OCI-LY3 (cell line): ENCODE results near the gene GNG2.

ENCODE experiments used
- H2AFZ ChIP-seq: fragments of 200-600, 300-600 bp; shearing (Covaris generic); 2 replicates; pipeline ENCODE4 v1.6.0; 2014; ENCODE audit warnings: antibody characterized with exemption, low read depth, low read length
- H3K27ac ChIP-seq: fragments of 200-600, 300-600 bp; sonication (generic); 2 replicates; pipeline ENCODE4 v1.5.1; 2014; ENCODE audit warnings: mild to moderate bottlenecking, low read length, moderate library complexity, mixed read lengths
- H3K27me3 ChIP-seq: fragments of 200-600, 300-600 bp; sonication (generic); 2 replicates; pipeline ENCODE4 v1.6.1; 2014; ENCODE audit warnings: low read depth, low read length, mixed read lengths
- H3K36me3 ChIP-seq: fragments of 200-600, 300-600 bp; sonication (generic); replicated peaks from 2 replicates; pipeline ENCODE3; 2014; ENCODE audit warnings: low read depth, low read length, mixed read lengths
- H3K4me1 ChIP-seq: fragments of 300-600, 200-600 bp; sonication (generic); 2 replicates; pipeline ENCODE4 v1.6.1; 2014; ENCODE audit warnings: low read length, mixed read lengths
- H3K4me2 ChIP-seq: fragments of 200-600, 300-600 bp; sonication (generic); 2 replicates; pipeline ENCODE4 v1.6.1; 2014; ENCODE audit warnings: low read length, mixed read lengths
- H3K4me3 ChIP-seq: fragments of 300-600, 200-600 bp; sonication (generic); 2 replicates; pipeline ENCODE4 v1.5.1; 2014; ENCODE audit warnings: antibody characterized with exemption, mild to moderate bottlenecking, low read length, moderate library complexity
- H3K79me2 ChIP-seq: fragments of 300-600, 200-600 bp; shearing (Covaris generic); 2 replicates; pipeline ENCODE4 v1.6.1; 2014; ENCODE audit warnings: mild to moderate bottlenecking, low read length, mixed read lengths
- H3K9ac ChIP-seq: fragments of 300-600, 200-600 bp; shearing (Covaris generic); 2 replicates; pipeline ENCODE4 v1.6.0; 2014; ENCODE audit warnings: mild to moderate bottlenecking, low read length, moderate library complexity
- H3K9me3 ChIP-seq: fragments of 200-600, 300-600 bp; shearing (Covaris generic); 2 replicates; pipeline ENCODE4 v1.6.1; 2014; ENCODE audit warnings: low read length, mixed read lengths; ENCODE audit not compliant: insufficient read depth
- H4K20me1 ChIP-seq: fragments of 200-600, 300-600 bp; sonication (generic); 2 replicates; pipeline ENCODE4 v1.6.1; 2016; ENCODE audit warnings: low read length, mixed read lengths; ENCODE audit not compliant: insufficient read depth
- EZH2phosphoT487 ChIP-seq: fragments of 200-600 bp; shearing (Covaris generic); IDR thresholded peaks from 2 replicates; pipeline ENCODE4 v1.6.1; 2018; ENCODE audit warnings: antibody characterized with exemption, mixed run types, low read depth
- TF ChIP-seq, protein P1 (sequence below): fragments of 200-600, 300-600 bp; sonication (generic); IDR thresholded peaks from 2 replicates; pipeline ENCODE4 v1.5.1; 2014; ENCODE audit warnings: antibody characterized with exemption, low read length, low read depth

GNG2 gene

GRCh38 chr14:51860825-51861499 is 550 bp downstream of the GNG2 start:
- Histone ChIP-seq H3K9ac (peak overlapping the region; percentile 89), H3K4me3 (peak overlapping the region; percentile 89), H4K20me1 (0 out of 2 replicates have a peak, but pooled peaks cover 8% of the 10 kb centered on the region), H3K4me2 (peak overlapping the region; percentile 95), H3K4me1 (peaks cover 52% of the 10 kb centered on the region), H3K27me3 (no peaks in the 10 kb centered on the region), H2AFZ (peak overlapping the region; percentile 39; the same call in 1 of the 2 replicates), H3K9me3 (no peaks in the 10 kb centered on the region; the same call in 1 of the 2 replicates), H3K36me3 (no peaks in the 10 kb centered on the region), H3K27ac (peak overlapping the region; percentile 65), H3K79me2 (peaks cover 52% of the 10 kb centered on the region)
- no peak for TF ChIP-seq EZH2phosphoT487
- TF ChIP-seq, protein P1, sequence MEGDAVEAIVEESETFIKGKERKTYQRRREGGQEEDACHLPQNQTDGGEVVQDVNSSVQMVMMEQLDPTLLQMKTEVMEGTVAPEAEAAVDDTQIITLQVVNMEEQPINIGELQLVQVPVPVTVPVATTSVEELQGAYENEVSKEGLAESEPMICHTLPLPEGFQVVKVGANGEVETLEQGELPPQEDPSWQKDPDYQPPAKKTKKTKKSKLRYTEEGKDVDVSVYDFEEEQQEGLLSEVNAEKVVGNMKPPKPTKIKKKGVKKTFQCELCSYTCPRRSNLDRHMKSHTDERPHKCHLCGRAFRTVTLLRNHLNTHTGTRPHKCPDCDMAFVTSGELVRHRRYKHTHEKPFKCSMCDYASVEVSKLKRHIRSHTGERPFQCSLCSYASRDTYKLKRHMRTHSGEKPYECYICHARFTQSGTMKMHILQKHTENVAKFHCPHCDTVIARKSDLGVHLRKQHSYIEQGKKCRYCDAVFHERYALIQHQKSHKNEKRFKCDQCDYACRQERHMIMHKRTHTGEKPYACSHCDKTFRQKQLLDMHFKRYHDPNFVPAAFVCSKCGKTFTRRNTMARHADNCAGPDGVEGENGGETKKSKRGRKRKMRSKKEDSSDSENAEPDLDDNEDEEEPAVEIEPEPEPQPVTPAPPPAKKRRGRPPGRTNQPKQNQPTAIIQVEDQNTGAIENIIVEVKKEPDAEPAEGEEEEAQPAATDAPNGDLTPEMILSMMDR, result 0 out of 2 replicates have a peak, but pooled peaks have one; percentile 8

- Histone ChIP-seq H3K9me3 (no peaks in the 10 kb centered on the region), H3K27me3 (no peaks in the 10 kb centered on the region), H4K20me1 (0 out of 2 replicates have a peak, but pooled peaks cover 13% of the 10 kb centered on the region), H3K27ac (peak overlapping the region; percentile 65), H2AFZ (no peak overlapping the region), H3K36me3 (peaks cover 4% of the 10 kb centered on the region), H3K4me2 (peak overlapping the region; percentile 95), H3K9ac (peak overlapping the region; percentile 89), H3K79me2 (peaks cover 65% of the 10 kb centered on the region), H3K4me3 (peak overlapping the region; percentile 89), H3K4me1 (peaks cover 65% of the 10 kb centered on the region)
- TF ChIP-seq EZH2phosphoT487, result no peak
- TF ChIP-seq, protein P1, result no peak
These were observed 1.9 kb downstream of the GNG2 start for GRCh38 chr14:51862176-51862796.

DNA sequence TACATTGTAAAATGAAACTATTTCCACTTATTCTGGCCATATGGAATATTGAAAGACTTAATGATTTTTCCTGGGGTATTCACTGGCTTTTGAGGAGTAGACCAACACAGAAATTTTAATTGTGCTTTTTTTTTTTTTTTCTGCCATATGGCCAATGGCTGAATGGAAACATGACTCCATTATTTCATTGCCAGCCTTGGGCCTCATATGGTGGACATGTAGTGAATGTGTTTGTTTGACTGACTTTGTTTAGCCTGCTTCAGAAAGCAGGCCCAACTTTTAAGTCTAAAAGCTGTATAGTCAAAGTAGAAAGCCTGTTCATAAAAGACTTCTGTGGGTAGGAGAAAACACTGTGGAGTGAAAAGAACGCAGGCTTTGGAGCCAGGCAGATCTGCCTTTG is 2.4 kb downstream of the GNG2 start:
- TF ChIP-seq, protein P1, result no peak
- no peak for TF ChIP-seq EZH2phosphoT487
- peak overlapping the region; percentile 89 for H3K4me3 ChIP-seq
- H3K4me2 ChIP-seq, result peak overlapping the region; percentile 95
- H3K27ac ChIP-seq, result peak overlapping the region; percentile 65
- H3K4me1 ChIP-seq, result peaks cover 71% of the 10 kb centered on the region
- 0 out of 2 replicates have a peak, but pooled peaks cover 14% of the 10 kb centered on the region for H4K20me1 ChIP-seq
- H3K79me2 ChIP-seq, result peaks cover 71% of the 10 kb centered on the region
- peaks cover 4% of the 10 kb centered on the region for H3K36me3 ChIP-seq
- H2AFZ ChIP-seq, result no peak overlapping the region
- H3K9me3 ChIP-seq, result no peaks in the 10 kb centered on the region
- no peaks in the 10 kb centered on the region for H3K27me3 ChIP-seq
- H3K9ac ChIP-seq, result peak overlapping the region; percentile 89
